HEK293 (cell line): Measurements from ENCODE around the gene ZNF408.

ENCODE experiments used
- CTCF ChIA-PET: fragments of 350-600 bp; formaldehyde crosslinking; extraction: SDS; loops from one replicate; lab custom pipeline; 2021; ENCODE audit warnings: antibody characterized with exemption; lab: Yijun Ruan, JAX
- POLR2A ChIA-PET: fragments of 300-600 bp; formaldehyde crosslinking; extraction: SDS; loops from one replicate; lab custom pipeline; 2020; ENCODE audit warnings: antibody characterized with exemption, inconsistent platforms; lab: Yijun Ruan, JAX
- H3K27ac ChIP-seq: fragments of 200-500 bp; sonication (Bioruptor generic); 2 replicates; pipeline ENCODE4 v1.5.1; 2014; ENCODE audit warnings: low read depth, low read length, control low read depth, inconsistent platforms; ENCODE audit errors: extremely low read depth
- H3K36me3 ChIP-seq, 2 experiments: fragments of 200-500 bp in 1 of 2; sonication (Bioruptor generic) in 1 of 2; 1 replicate in 1 of 2; 2 replicates in 1 of 2; pipeline ENCODE4 v1.5.1; 2014 to 2017; ENCODE audit warnings: inconsistent platforms in 2 of 2, low read length in 2 of 2; ENCODE audit not compliant: control insufficient read depth in 2 of 2, insufficient read depth in 1 of 2
- H3K4me1 ChIP-seq: fragments of 200-500 bp; sonication (Bioruptor generic); 2 replicates; pipeline ENCODE4 v1.5.1; 2014; ENCODE audit warnings: mild to moderate bottlenecking, low read length, inconsistent platforms; ENCODE audit not compliant: control insufficient read depth, insufficient read depth
- H3K4me3 ChIP-seq: 2 replicates; pipeline ENCODE4 v1.5.1; 2011; ENCODE audit warnings: low read depth, mild to moderate bottlenecking, control low read depth, low read length, moderate library complexity
- H3K9me3 ChIP-seq: fragments of 200-500 bp; sonication (Bioruptor generic); 2 replicates; pipeline ENCODE4 v1.5.1; 2014; ENCODE audit warnings: low read depth, low read length, inconsistent platforms; ENCODE audit not compliant: control insufficient read depth, insufficient read depth
- GFI1B ChIP-seq: fragments of 450-650 bp; formaldehyde crosslinking; IDR thresholded peaks from 2 replicates; pipeline ENCODE4 v1.5.1; 2016; ENCODE audit warnings: missing biosample characterization, missing genetic modification characterization
- GLIS1 ChIP-seq: fragments of 450-650 bp; formaldehyde crosslinking; IDR thresholded peaks from 2 replicates; pipeline ENCODE4 v1.5.1; 2016; ENCODE audit warnings: missing biosample characterization, missing genetic modification characterization
- OSR2 ChIP-seq: fragments of 450-650 bp; formaldehyde crosslinking; IDR thresholded peaks from 2 replicates; pipeline ENCODE4 v1.5.1; 2016; ENCODE audit warnings: missing biosample characterization, missing genetic modification characterization
- ZBTB21 ChIP-seq: fragments of 450-650 bp; formaldehyde crosslinking; IDR thresholded peaks from 2 replicates; pipeline ENCODE4 v1.5.1; 2017; ENCODE audit warnings: missing biosample characterization, missing genetic modification characterization
- ZNF112 ChIP-seq: fragments of 450-650 bp; formaldehyde crosslinking; IDR thresholded peaks from 2 replicates; pipeline ENCODE4 v1.5.0; 2017; ENCODE audit warnings: missing biosample characterization, missing genetic modification characterization
- ZNF2 ChIP-seq: fragments of 450-650 bp; formaldehyde crosslinking; IDR thresholded peaks from 2 replicates; pipeline ENCODE4 v1.5.1; 2016; ENCODE audit warnings: missing biosample characterization, missing genetic modification characterization
- ZNF221 ChIP-seq: fragments of 450-650 bp; formaldehyde crosslinking; IDR thresholded peaks from 2 replicates; pipeline ENCODE4 v1.5.1; 2017; ENCODE audit warnings: missing biosample characterization, missing genetic modification characterization, borderline replicate concordance
- ZNF404 ChIP-seq: fragments of 450-650 bp; formaldehyde crosslinking; IDR thresholded peaks from 2 replicates; pipeline ENCODE4 v1.5.1; 2017; ENCODE audit warnings: missing biosample characterization, missing genetic modification characterization
- ZNF501 ChIP-seq: fragments of 450-650 bp; formaldehyde crosslinking; IDR thresholded peaks from 2 replicates; pipeline ENCODE4 v1.5.1; 2016; ENCODE audit warnings: missing biosample characterization, missing genetic modification characterization
- ZNF600 ChIP-seq: fragments of 450-650 bp; formaldehyde crosslinking; IDR thresholded peaks from 2 replicates; pipeline ENCODE4 v1.5.1; 2016; ENCODE audit warnings: missing biosample characterization, missing genetic modification characterization
- TF ChIP-seq, protein P1 (sequence below): fragments of 450-650 bp; formaldehyde crosslinking; IDR thresholded peaks from 2 replicates; pipeline ENCODE4 v1.5.1; 2016; ENCODE audit warnings: missing biosample characterization, missing genetic modification characterization, borderline replicate concordance
- TF ChIP-seq, protein P2 (sequence below): fragments of 450-650 bp; formaldehyde crosslinking; IDR thresholded peaks from 2 replicates; pipeline ENCODE4 v1.5.1; 2017; ENCODE audit warnings: missing biosample characterization, missing genetic modification characterization

The ZNF408 gene

DNA sequence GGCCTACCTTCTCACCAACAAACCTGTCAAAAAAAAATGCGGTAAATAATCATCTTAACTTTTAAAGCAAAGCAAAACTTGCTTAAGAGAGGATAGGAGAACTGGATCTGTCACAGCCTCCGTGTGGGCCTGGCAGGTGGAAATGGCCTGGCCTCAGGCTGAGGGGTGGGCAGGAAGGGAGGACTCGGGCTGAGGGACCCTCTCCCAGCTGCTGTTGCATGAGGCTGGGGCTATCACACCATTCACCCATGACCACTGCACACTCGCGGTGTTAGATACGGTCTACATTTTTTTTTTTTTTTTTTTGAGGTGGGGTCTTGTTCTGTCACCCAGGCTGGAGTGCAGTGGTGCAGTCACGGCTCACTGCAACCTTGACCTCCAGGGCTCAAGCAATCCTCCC lies 24.9 kb upstream of the ZNF408 start:
- no peak overlapping the region for H3K27ac ChIP-seq
- POLR2A ChIA-PET: interaction anchor here (0.7 to 1.2 kb wide), 2 partner anchors 24 to 59 kb away, joined by 4 to 5 read pairs; partner anchors contain the start of genes ARHGAP1, ATG13 and ZNF408

DNA sequence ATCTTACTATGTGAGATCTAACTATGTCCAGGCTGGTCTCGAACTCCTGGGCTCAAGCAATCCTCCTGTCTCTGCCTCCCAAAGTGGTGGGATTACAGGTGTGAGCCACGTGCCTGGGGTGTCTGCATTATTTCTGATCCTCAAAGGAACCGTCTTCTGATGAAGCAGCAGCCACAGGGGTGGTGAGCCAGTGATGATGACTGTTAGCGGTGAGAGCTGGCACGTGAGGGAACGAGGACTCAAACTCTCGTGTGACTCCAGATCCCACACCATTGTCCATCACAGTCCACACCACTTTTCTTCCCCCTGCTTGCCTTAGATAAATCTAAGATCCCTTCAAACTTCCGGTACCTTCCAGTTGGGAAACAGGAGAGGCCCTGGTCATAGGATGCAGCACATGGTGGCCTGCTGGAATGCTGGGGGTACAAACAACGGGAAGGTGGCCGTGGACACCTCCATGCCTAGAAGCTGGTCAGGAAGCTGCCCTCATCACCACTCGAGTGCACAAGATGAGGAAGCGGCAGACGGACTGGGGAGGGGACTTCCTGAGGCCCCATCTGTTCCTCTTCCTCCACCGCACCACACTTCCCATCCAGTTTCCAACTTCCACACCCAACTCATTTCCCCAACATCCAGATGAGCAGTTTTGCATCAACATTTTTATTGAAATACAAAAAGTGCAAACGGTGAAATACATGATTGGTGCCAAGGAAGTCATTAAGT lies 24.2 kb upstream of the ZNF408 start:
- H3K27ac ChIP-seq: no peak overlapping the region
- POLR2A ChIA-PET: interaction anchor here (0.7 kb wide), 1 partner anchor 59 kb away, joined by 5 read pairs; the partner anchor contains the start of gene ATG13

More for the DNA sequence above, 24.9 kb upstream of the ZNF408 start:
- Histone ChIP-seq H3K4me3 (no peak overlapping the region), H3K4me1 (no peaks in the 10 kb centered on the region), H3K36me3 (peaks cover 0 to 66% of the 10 kb centered on the region in 2 experiments; a peak in 1 of 3 replicates), H3K9me3 (no peaks in the 10 kb centered on the region)
- TF ChIP-seq ZBTB21 (no peak), ZNF501 (tag by site-specific recombination) (no peak), ZNF112 (tag by site-specific recombination) (no peak), ZNF221 (tag by site-specific recombination) (no peak), GLIS1 (tag by site-specific recombination) (no peak)
- CTCF ChIA-PET: interaction anchor here (0.7 kb wide), 1 partner anchor 611 kb away, joined by 6 read pairs; no protein-coding TSS in a partner anchor

DNA sequence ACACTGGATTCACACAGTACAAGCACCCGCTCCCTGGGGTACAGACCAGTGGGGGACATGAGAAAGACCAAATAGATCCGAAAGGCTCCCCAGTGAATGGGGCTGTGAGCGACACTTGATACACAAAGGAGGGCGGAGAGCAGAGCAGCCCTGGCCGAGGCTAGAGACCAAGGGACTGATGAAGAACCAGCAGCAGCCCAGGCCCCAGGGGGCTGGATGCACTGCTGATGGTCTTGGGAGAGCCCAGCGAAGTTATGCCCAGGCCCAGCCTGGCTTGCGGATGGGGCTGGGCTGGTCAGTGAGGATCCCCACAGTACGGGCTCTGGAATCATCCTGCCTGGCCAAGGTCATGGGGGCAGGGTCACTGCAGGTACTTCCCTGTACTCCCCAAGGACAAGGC lies 23.7 kb upstream of the ZNF408 start:
- Histone ChIP-seq H3K4me1 (no peaks in the 10 kb centered on the region), H3K36me3 (peaks cover 0 to 63% of the 10 kb centered on the region in 2 experiments; a peak in 1 of 3 replicates), H3K9me3 (no peaks in the 10 kb centered on the region), H3K4me3 (no peak overlapping the region), H3K27ac (no peak overlapping the region)
- no peak for TF ChIP-seq OSR2
- TF ChIP-seq ZNF221 (tag by site-specific recombination): no peak
- no peak for TF ChIP-seq GFI1B (tag by site-specific recombination)
- no peak for TF ChIP-seq ZNF2 (tag by site-specific recombination)
- TF ChIP-seq, protein P1, sequence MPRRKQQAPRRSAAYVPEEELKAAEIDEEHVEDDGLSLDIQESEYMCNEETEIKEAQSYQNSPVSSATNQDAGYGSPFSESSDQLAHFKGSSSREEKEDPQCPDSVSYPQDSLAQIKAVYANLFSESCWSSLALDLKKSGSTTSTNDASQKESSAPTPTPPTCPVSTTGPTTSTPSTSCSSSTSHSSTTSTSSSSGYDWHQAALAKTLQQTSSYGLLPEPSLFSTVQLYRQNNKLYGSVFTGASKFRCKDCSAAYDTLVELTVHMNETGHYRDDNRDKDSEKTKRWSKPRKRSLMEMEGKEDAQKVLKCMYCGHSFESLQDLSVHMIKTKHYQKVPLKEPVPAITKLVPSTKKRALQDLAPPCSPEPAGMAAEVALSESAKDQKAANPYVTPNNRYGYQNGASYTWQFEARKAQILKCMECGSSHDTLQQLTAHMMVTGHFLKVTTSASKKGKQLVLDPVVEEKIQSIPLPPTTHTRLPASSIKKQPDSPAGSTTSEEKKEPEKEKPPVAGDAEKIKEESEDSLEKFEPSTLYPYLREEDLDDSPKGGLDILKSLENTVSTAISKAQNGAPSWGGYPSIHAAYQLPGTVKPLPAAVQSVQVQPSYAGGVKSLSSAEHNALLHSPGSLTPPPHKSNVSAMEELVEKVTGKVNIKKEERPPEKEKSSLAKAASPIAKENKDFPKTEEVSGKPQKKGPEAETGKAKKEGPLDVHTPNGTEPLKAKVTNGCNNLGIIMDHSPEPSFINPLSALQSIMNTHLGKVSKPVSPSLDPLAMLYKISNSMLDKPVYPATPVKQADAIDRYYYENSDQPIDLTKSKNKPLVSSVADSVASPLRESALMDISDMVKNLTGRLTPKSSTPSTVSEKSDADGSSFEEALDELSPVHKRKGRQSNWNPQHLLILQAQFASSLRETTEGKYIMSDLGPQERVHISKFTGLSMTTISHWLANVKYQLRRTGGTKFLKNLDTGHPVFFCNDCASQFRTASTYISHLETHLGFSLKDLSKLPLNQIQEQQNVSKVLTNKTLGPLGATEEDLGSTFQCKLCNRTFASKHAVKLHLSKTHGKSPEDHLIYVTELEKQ (tag by site-specific recombination): no peak
- ChIA-PET CTCF (no interaction called here), POLR2A (no interaction called here)

More for the DNA sequence above, 24.2 kb upstream of the ZNF408 start:
- CTCF ChIA-PET: interaction anchor here (0.7 kb wide), 1 partner anchor 611 kb away, joined by 6 read pairs; no protein-coding TSS in a partner anchor
- peaks cover 0 to 64% of the 10 kb centered on the region in 2 experiments; a peak in 1 of 3 replicates for H3K36me3 ChIP-seq
- TF ChIP-seq ZNF600 (tag by site-specific recombination): peak; percentile 30; the same call in 1 of the 2 replicates
- TF ChIP-seq ZNF404: no peak
- TF ChIP-seq, protein P2, sequence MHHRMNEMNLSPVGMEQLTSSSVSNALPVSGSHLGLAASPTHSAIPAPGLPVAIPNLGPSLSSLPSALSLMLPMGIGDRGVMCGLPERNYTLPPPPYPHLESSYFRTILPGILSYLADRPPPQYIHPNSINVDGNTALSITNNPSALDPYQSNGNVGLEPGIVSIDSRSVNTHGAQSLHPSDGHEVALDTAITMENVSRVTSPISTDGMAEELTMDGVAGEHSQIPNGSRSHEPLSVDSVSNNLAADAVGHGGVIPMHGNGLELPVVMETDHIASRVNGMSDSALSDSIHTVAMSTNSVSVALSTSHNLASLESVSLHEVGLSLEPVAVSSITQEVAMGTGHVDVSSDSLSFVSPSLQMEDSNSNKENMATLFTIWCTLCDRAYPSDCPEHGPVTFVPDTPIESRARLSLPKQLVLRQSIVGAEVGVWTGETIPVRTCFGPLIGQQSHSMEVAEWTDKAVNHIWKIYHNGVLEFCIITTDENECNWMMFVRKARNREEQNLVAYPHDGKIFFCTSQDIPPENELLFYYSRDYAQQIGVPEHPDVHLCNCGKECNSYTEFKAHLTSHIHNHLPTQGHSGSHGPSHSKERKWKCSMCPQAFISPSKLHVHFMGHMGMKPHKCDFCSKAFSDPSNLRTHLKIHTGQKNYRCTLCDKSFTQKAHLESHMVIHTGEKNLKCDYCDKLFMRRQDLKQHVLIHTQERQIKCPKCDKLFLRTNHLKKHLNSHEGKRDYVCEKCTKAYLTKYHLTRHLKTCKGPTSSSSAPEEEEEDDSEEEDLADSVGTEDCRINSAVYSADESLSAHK: no peak
- H3K4me3 ChIP-seq: no peak overlapping the region
- no peaks in the 10 kb centered on the region for H3K9me3 ChIP-seq
- no peaks in the 10 kb centered on the region for H3K4me1 ChIP-seq
